Measurements from ENCODE around the gene EEF1AKMT2. TPM values are rescaled to one million over a fixed set of nuclear protein-coding genes. Genes with fewer than 3 reads are reported as not detected.

Gene EEF1AKMT2
- total and polyA plus RNA-seq, 9 of the 15 experiments (the other 6 are each of a cell fraction or from before 2014, with no cell fraction given): 9.3 to 34.3 (median 23.7) TPM

- no peak overlapping the region for H2AFZ ChIP-seq (ENCODE audit: low read depth, low read length)
- no TSS peak for BruUV-seq (replicated peaks)
- ATAC-seq (no peak), FAIRE-seq (no peak), DNase-seq (ENCODE audit: extremely low read depth in 1 of 4, low spot score in 3 of 4) (no peak)
- in situ Hi-C loops (cut with MboI) (no loop called here), intact Hi-C loops (cut with micrococcal nuclease) (no loop called here)
- ChIA-PET POLR2A (no interaction called here), CTCF (ENCODE audit: low intra/inter-chr PET ratio) (no interaction called here)
- TF ChIP-seq MTA3 (IDR thresholded peaks at IDR 0.05; ENCODE audit: borderline replicate concordance) (no peak), ZNF785 (CRISPR knock-in tag; IDR thresholded peaks at IDR 0.05) (no peak), PRDM10 (IDR thresholded peaks at IDR 0.05; ENCODE audit: partially characterized antibody) (no peak), NFRKB (IDR thresholded peaks at IDR 0.05; ENCODE audit: low read depth) (no peak), ZNF780A (CRISPR knock-in tag; IDR thresholded peaks at IDR 0.05) (no peak)
- peaks cover 3% of the 10 kb centered on the region for H3K9me1 ChIP-seq (ENCODE audit: control insufficient read depth, insufficient read depth, low read length)
- H3K9ac ChIP-seq (ENCODE audit: insufficient read depth in 1 of 2, low read depth in 2 of 2, low read length in 2 of 2): no peak overlapping the region
- 74% methylated on average over 6 of the region's 6 CpGs for WGBS (ENCODE audit: insufficient coverage, low coverage, missing lambda C conversion rate)
- H3K27ac ChIP-seq (ENCODE audit: extremely low read depth, low read depth, low read length): no peak overlapping the region
- H3K4me3 ChIP-seq: no peak overlapping the region
- H3K27me3 ChIP-seq (ENCODE audit: control insufficient read depth in 2 of 2, insufficient read depth in 2 of 2, low read length in 2 of 2): no peaks in the 10 kb centered on the region
- H4K20me1 ChIP-seq (replicated peaks; ENCODE audit: control insufficient read depth, insufficient read depth, low read length): 0 out of 2 replicates have a peak, but pooled peaks cover 8% of the 10 kb centered on the region
- H3K9me3 ChIP-seq (replicated peaks; ENCODE audit: control insufficient read depth, insufficient read depth, low read depth, low read length): no peaks in the 10 kb centered on the region
- H3K4me2 ChIP-seq (ENCODE audit: insufficient read depth, low read length): no peak overlapping the region
- H3K4me1 ChIP-seq (replicated peaks in 1 of 2; ENCODE audit: control insufficient read depth in 2 of 2, insufficient read depth in 2 of 2, low read length in 2 of 2): peaks cover 14 to 17% of the 10 kb centered on the region in 2 experiments; a peak in 4 of 5 replicates
- peaks cover 13% of the 10 kb centered on the region for H3K79me2 ChIP-seq (ENCODE audit: control insufficient read depth, insufficient read depth, low read length)
- peaks cover 24% of the 10 kb centered on the region; the same call in 2 of the 3 replicates for H3K36me3 ChIP-seq (ENCODE audit: control insufficient read depth, insufficient read depth, low read length)
These were observed 64.2 kb downstream of the EEF1AKMT2 start for GRCh38 chr10:124727361-124727960.
